SHP77 (cell line): Measurements from ENCODE around the gene WNT3A.

Experiments used
- DNase-seq, 2 experiments: peaks; one replicate each; lab custom pipeline; 2025; lab: John Stamatoyannopoulos, UW

WNT3A gene

GRCh38 chr1:228084325-228084724 is 77.5 kb downstream of the WNT3A start:
- no peak for DNase-seq

DNA sequence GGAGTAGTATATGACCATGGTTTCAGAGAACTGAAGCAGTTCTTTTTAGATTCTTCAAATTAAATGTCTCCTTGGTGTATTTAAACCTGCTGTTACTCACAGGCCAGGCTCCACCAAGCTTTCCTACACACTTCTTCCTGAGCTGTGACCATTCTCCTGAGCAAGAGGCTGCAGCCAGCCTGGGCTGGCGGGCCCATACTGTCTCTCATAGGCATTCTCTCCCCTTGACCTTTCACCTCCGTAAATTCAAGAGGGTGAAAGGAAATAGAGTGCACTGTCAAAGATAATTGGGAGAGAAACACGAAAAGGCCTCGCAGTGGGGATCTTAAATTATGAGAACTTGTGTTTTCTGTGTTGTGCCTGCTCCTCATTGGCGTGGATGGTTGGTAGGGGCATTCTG is 78.0 kb downstream of the WNT3A start:
- no peak for DNase-seq

DNA sequence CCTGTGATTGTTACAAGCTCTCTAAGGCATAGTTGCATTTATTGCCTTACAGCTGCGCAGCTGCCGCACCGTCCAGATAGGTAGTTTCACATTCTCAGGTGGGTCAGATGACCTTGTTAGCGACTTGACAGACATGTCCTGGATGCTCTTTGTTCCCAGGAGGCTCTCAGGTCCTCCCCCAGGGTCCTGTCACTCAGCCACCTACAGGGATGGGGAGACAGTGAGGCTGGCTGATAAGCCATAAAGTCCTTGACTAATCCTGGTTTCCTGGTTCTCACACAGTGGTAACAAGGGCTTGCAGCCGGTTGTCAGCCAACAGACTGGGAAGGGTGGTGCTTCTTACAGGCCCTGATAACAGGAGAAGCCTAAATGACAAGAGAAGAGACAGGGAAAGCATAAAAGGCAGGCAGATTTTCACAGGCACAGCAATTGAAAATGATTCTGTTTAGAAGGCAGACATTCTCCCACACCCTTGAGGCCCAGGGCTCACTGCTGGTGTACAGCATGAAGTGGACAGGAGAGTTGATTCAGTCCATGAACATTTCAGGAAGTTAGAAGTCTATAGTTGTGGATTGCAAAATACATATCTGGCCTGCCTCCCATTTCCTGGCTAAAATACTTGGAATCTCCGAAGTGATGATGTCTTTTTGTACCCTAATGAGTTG is 78.6 kb downstream of the WNT3A start:
- DNase-seq = no peak

DNA sequence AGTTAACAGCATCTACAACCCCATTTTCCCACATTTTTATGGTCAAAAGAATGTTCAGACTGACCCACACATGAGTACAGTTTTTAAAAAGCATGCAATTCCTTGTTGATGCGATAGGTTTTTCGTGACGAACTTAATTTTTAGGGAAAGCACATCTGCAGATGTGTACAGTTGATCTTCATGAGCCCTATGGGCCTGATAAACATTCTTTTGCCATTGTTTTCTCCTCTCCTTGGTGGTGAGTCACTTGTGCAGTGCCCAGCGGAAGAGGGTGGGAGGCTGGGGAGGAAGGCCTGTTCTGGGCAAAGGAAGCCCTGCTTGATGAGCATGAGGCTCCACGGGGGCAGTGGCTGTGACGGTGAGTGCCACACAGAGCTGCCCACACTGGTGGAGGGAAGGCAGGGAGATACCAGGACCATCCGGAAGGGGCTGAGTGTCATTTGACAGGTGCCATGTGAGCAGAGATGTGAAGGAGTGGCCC is 81.0 kb downstream of the WNT3A start:
- DNase-seq = no peak

DNA sequence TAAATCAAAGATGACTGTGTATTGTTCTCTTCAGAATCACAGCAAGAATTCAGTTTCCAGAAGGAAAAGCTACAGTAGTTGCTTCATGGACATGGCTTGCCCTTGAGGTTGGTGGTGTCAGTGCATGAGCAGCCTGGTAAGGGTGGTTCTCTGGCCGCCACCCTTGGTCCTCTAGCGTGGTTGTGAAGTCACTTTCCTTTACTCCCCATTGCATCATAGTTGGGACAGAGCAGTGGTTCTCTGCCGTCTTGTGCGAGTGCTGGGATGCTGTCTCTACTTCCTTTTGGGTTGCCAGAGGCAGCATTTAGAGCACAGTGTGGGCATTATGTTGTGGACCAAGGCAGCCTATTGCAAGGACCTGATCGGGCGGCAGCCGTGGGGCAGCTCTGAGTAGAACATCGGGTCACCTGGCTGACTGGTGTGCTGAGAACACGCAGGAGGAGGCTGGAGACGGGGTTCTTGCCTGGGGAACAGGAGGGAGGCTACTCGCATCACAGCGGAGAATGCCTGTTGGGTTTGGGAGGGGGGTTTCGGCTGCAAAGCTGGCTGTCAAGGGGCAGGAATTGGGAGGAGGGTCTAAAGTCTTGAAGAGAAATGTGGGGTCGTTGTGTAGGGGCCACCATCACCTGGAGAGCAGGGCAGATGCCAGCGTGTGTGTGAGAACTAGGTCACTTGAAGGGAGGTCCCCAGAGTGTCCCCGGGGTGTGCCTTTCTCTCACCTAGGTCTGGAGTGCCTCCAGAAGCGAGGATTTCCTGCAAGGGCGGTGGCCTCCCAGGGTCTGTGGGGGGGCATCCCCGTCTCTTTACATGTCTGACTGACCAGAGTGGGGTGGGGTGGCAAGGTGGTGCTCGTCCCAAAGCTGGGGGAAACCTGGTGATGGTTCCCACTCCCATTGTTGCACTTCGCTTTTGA is 82.0 kb downstream of the WNT3A start:
- DNase-seq = no peak

GRCh38 chr1:228089519-228090380 is 83.0 kb downstream of the WNT3A start:
- no peak for DNase-seq

GRCh38 chr1:228090613-228091081 is 83.8 kb downstream of the WNT3A start:
- DNase-seq = no peak

GRCh38 chr1:228091084-228091483 is 84.3 kb downstream of the WNT3A start:
- DNase-seq = no peak

DNA sequence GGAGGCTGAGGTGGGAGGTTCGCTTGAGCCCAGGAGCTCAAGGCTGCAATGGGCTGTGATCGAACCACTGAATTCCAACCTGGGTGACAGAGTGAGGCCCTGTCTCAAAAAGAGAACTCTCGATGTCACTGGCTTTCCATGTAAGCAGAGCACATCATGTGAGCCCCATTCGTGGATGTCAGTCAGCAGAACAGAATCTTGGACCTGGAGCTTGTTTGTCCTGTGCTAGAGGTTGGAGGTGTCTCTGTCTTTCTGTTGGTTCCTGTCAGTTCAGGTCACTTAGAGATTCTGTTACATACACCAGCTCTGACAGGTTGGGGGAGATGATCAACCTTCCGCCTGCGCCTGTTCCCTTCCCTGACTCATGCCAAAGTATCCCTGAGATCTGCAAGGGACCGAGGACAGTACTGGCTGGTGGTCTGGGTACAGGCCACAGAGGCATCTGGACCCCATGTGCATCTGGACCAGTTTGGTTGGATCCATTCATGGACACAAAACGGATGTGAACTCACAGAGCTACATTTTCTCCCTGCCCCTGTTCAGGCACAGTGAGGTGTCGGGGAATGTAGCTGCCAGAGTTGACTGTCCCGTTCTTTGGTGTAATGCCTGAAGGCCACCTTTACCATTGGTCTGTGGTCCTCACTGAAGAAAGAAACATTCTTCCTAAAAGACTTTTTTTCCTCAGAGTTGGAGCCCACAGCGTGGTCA is 85.7 kb downstream of the WNT3A start:
- no peak for DNase-seq

DNA sequence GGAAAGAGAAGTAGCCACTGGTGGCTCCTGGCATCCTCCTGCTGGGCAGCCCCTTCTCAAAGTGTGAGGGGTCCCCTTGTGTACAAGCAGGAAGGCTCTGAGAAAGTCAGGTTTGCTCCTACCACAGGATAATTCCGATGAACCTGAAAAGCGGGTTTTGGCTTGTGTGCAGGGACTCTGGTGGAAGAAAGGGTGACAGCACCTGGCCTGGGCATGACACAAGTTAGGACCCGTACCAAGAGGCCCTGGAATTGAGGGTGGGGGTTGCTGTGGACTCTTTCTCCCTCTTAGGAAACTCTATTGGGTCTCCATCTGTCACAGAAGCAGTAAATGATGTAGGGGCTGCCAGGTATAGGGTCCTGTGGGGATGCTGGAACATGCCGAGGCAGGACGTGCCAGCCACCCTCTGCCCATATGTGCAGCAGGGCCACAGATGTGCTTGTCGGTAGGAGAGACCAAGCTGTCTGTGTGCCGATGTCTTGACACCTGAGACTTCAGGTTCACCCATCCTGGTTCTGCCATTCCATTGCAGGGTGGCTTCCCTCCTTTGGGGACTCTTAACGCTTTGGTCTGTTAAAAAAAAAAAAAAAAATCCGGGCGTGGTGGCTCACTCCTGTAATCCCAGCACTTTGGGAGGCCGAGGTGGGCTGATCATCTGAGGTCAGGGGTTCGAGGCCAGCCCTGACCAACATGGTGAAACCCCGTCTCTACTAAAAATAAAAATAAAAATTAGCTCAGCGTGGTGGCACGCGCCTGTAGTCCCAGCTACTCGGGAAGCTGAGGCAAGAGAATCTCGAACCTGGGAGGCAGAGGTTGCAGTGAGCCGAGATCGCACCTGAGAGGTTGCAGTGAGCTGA is 86.5 kb downstream of the WNT3A start:
- no peak for DNase-seq

DNA sequence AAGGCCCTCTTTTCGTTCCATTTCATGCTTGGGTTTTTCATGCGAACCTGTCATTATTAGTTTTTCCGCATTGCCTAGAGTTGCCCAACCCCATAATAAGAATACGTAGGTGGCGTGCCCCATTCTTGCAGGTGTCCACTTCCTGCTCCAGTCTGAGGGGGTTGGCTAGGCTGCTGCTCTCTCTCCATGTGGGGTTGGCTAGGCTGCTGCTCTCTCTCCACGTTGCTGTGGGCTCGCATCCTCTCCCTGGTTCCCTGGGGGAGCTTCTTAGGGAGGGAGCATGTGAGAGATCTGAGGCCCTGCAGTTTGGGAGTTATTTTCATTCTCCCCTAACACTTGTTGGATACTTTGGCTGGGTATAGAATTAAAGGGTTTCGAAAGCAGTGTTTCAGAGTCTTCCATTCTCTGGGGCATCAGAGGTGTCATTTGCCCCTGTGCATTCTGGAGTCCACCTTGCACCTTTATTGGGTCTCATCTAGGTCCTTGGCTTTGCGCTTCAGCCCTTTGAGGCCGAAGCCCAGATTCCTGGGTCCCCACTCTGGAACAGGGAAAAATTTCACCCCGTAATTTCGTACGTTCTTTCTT is 87.7 kb downstream of the WNT3A start:
- no peak for DNase-seq

- no peak for DNase-seq
These were observed 88.4 kb downstream of the WNT3A start for GRCh38 chr1:228095161-228095560.

GRCh38 chr1:228095938-228096337 is 89.1 kb downstream of the WNT3A start:
- DNase-seq = no peak

DNA sequence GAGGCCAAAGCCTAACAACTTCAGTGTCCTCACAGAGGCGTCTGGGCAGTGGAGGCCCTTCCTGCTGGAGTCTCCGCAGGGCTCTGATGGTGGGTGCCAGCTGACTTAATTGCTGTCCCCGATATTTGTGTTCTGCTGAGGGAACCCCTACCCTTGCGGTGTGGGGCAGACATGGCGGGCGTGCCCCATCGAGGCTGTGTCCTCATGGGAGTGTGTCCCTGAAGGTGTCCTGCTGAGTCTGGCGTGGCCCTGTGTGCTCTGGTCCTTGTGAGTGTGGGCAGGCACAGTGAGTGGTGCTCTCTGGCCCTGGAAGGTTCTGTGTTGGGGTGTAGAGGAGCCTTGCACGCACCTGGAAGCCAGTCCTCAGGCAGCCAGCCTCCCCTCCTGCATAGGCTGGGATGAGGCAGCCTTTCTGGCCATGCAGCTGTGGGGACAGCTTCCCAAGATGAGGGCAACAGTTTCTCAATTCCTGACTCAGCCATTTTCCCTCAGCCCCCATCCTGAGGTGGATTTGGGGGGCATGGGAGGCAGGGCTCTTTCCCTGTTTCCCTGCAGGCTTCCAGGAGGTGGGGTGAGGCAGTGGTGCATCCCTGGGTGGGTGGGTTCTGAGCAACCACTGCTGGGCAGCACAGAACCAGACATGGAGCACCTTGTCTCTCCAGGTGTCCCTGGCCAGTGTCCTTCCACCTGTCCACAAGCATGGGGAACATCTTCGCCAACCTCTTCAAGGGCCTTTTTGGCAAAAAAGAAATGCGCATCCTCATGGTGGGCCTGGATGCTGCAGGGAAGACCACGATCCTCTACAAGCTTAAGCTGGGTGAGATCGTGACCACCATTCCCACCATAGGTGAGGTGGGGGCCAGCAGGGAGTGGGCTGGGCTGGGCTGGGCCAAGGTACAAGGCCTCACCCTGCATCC is 89.9 kb downstream of the WNT3A start:
- DNase-seq = no peak

- no peak for DNase-seq
These were observed 90.7 kb downstream of the WNT3A start for GRCh38 chr1:228097333-228098081.

DNA sequence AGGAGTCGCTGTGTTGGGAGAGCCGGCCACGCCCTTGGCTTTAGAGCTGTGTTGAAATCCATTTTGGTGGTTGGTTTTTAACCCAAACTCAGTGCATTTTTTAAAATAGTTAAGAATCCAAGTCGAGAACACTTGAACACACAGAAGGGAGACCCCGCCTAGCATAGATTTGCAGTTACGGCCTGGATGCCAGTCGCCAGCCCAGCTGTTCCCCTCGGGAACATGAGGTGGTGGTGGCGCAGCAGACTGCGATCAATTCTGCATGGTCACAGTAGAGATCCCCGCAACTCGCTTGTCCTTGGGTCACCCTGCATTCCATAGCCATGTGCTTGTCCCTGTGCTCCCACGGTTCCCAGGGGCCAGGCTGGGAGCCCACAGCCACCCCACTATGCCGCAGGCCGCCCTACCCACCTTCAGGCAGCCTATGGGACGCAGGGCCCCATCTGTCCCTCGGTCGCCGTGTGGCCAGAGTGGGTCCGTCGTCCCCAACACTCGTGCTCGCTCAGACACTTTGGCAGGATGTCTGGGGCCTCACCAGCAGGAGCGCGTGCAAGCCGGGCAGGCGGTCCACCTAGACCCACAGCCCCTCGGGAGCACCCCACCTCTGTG is 91.6 kb downstream of the WNT3A start:
- no peak for DNase-seq

- no peak for DNase-seq
These were observed 92.5 kb downstream of the WNT3A start for GRCh38 chr1:228099331-228099732.
